HUES64 (cell line): ENCODE results near the gene TAP2.

Source experiments
- H3K27ac ChIP-seq: 2 replicates; pipeline ENCODE4 v1.7.0; 2013; ENCODE audit warnings: low read depth, low read length, inconsistent platforms
- H3K27me3 ChIP-seq: 2 replicates; pipeline ENCODE4 v1.6.1; 2013; ENCODE audit warnings: mild to moderate bottlenecking, low read length; ENCODE audit not compliant: insufficient read depth
- H3K36me3 ChIP-seq: 2 replicates; pipeline ENCODE4 v1.6.1; 2013; ENCODE audit warnings: mild to moderate bottlenecking, low read length; ENCODE audit not compliant: insufficient read depth
- H3K4me1 ChIP-seq: 2 replicates; pipeline ENCODE4 v1.6.1; 2013; ENCODE audit warnings: mild to moderate bottlenecking, low read length, moderate library complexity; ENCODE audit not compliant: insufficient read depth
- H3K4me3 ChIP-seq: 2 replicates; pipeline ENCODE4 v1.5.1; 2013; ENCODE audit warnings: mild to moderate bottlenecking, low read length, moderate library complexity
- H3K9ac ChIP-seq: 2 replicates; pipeline ENCODE4 v1.6.1; 2013; ENCODE audit warnings: mild to moderate bottlenecking, low read depth, low read length
- H3K9me3 ChIP-seq: 2 replicates; pipeline ENCODE4 v1.6.1; 2013; ENCODE audit warnings: low read depth, low read length; ENCODE audit not compliant: insufficient read depth
- WGBS: fragments of 150-250, 120-280 bp; methylation state at CpG from one replicate; pipeline ENCODE4 v1.1.7; 2013; ENCODE audit warnings: missing lambda C conversion rate; 5-methylcytosine and 5-hydroxymethylcytosine counted together

TAP2 gene

GRCh38 chr6:32830936-32831335 lies 7.6 kb downstream of the TAP2 start:
- no peaks in the 10 kb centered on the region for H3K9me3 ChIP-seq
- 94% methylated on average over 4 of the region's 5 CpGs for WGBS
- no peaks in the 10 kb centered on the region; the same call in 1 of the 2 replicates for H3K36me3 ChIP-seq
- H3K27ac ChIP-seq = no peak overlapping the region
- no peaks in the 10 kb centered on the region for H3K4me1 ChIP-seq
- no peak overlapping the region for H3K4me3 ChIP-seq
- no peaks in the 10 kb centered on the region for H3K27me3 ChIP-seq
- H3K9ac ChIP-seq = no peak overlapping the region

- H3K9me3 ChIP-seq = no peaks in the 10 kb centered on the region
- H3K4me3 ChIP-seq = no peak overlapping the region
- WGBS = 94% methylated on average over 5 of the region's 5 CpGs
- no peaks in the 10 kb centered on the region for H3K4me1 ChIP-seq
- no peak overlapping the region for H3K9ac ChIP-seq
- no peaks in the 10 kb centered on the region; the same call in 1 of the 2 replicates for H3K36me3 ChIP-seq
- H3K27ac ChIP-seq = no peak overlapping the region
- no peaks in the 10 kb centered on the region for H3K27me3 ChIP-seq
Measured at GRCh38 chr6:32830017-32830416, 8.5 kb downstream of the TAP2 start.

GRCh38 chr6:32829495-32829894 lies 9.0 kb downstream of the TAP2 start:
- no peak overlapping the region for H3K27ac ChIP-seq
- H3K9ac ChIP-seq = no peak overlapping the region
- H3K27me3 ChIP-seq = no peaks in the 10 kb centered on the region
- 75% methylated on average over 7 of the region's 7 CpGs for WGBS
- no peak overlapping the region for H3K4me3 ChIP-seq
- no peaks in the 10 kb centered on the region for H3K4me1 ChIP-seq
- no peaks in the 10 kb centered on the region for H3K36me3 ChIP-seq
- H3K9me3 ChIP-seq = no peaks in the 10 kb centered on the region

- no peak overlapping the region for H3K9ac ChIP-seq
- WGBS = 88% methylated on average over 2 of the region's 3 CpGs
- no peaks in the 10 kb centered on the region for H3K4me1 ChIP-seq
- H3K4me3 ChIP-seq = no peak overlapping the region
- no peak overlapping the region for H3K27ac ChIP-seq
- no peaks in the 10 kb centered on the region for H3K27me3 ChIP-seq
- H3K36me3 ChIP-seq = no peaks in the 10 kb centered on the region
- H3K9me3 ChIP-seq = no peaks in the 10 kb centered on the region
Measured at GRCh38 chr6:32827025-32827424, 11.5 kb downstream of the TAP2 start.

- WGBS = 53% methylated on average over 2 of the region's 2 CpGs
Measured at GRCh38 chr6:32825966-32826365, 12.6 kb downstream of the TAP2 start.

GRCh38 chr6:32819729-32820128 lies 18.8 kb downstream of the TAP2 start:
- Histone ChIP-seq H3K9ac (no peak overlapping the region), H3K9me3 (no peaks in the 10 kb centered on the region), H3K27me3 (no peaks in the 10 kb centered on the region), H3K36me3 (no peaks in the 10 kb centered on the region), H3K4me1 (no peaks in the 10 kb centered on the region), H3K27ac (no peak overlapping the region), H3K4me3 (no peak overlapping the region)
- WGBS = 69% methylated on average over 3 of the region's 3 CpGs

More at GRCh38 chr6:32825966-32826365, 12.6 kb downstream of the TAP2 start:
- Histone ChIP-seq H3K4me1 (no peaks in the 10 kb centered on the region), H3K27ac (no peak overlapping the region), H3K9ac (no peak overlapping the region), H3K4me3 (no peak overlapping the region), H3K36me3 (no peaks in the 10 kb centered on the region), H3K27me3 (no peaks in the 10 kb centered on the region), H3K9me3 (no peaks in the 10 kb centered on the region)

GRCh38 chr6:32818867-32819266 lies 19.7 kb downstream of the TAP2 start:
- WGBS = 85% methylated on average over 2 of the region's 2 CpGs
- no peaks in the 10 kb centered on the region for H3K36me3 ChIP-seq
- no peaks in the 10 kb centered on the region for H3K9me3 ChIP-seq

GRCh38 chr6:32816746-32817204 lies 21.8 kb downstream of the TAP2 start, which contains the start of gene HLA-DOB:
TSS of gene HLA-DOB (minus strand) at chr6:32817002. CDS start at chr6:32816951, 51 bp downstream.
- H3K27ac ChIP-seq = no peak within 1 kb of the TSS
- H3K9ac ChIP-seq = no peak within 1 kb of the TSS
- H3K27me3 ChIP-seq = no peaks in the 10 kb centered on the region
- H3K4me3 ChIP-seq = no peak within 1 kb of the TSS
- H3K4me1 ChIP-seq = no peaks in the 10 kb centered on the region
- no peaks in the 10 kb centered on the region for H3K9me3 ChIP-seq
- no peaks in the 10 kb centered on the region for H3K36me3 ChIP-seq
- 80% methylated on average over 3 of the region's 3 CpGs for WGBS

More at GRCh38 chr6:32818867-32819266, 19.7 kb downstream of the TAP2 start:
- H3K4me1 ChIP-seq = no peaks in the 10 kb centered on the region
- H3K9ac ChIP-seq = no peak overlapping the region
- no peak overlapping the region for H3K4me3 ChIP-seq
- H3K27me3 ChIP-seq = no peaks in the 10 kb centered on the region
- H3K27ac ChIP-seq = no peak overlapping the region

- Histone ChIP-seq H3K27ac (no peak overlapping the region), H3K27me3 (no peaks in the 10 kb centered on the region), H3K9me3 (no peaks in the 10 kb centered on the region), H3K4me1 (no peaks in the 10 kb centered on the region), H3K36me3 (no peaks in the 10 kb centered on the region), H3K9ac (no peak overlapping the region), H3K4me3 (no peak overlapping the region)
- WGBS = 100% methylated on average over 1 of the region's 2 CpGs
Measured at GRCh38 chr6:32815996-32816395, 22.5 kb downstream of the TAP2 start.

GRCh38 chr6:32815115-32815514 lies 23.4 kb downstream of the TAP2 start:
- WGBS = 92% methylated on average over 5 of the region's 5 CpGs
- Histone ChIP-seq H3K9ac (no peak overlapping the region), H3K4me3 (no peak overlapping the region)

GRCh38 chr6:32814145-32814544 lies 24.4 kb downstream of the TAP2 start:
- Histone ChIP-seq H3K9ac (no peak overlapping the region), H3K27me3 (no peaks in the 10 kb centered on the region), H3K4me1 (no peaks in the 10 kb centered on the region), H3K4me3 (no peak overlapping the region), H3K27ac (no peak overlapping the region), H3K9me3 (no peaks in the 10 kb centered on the region), H3K36me3 (no peaks in the 10 kb centered on the region)
- 91% methylated on average over 2 of the region's 2 CpGs for WGBS

More at GRCh38 chr6:32815115-32815514, 23.4 kb downstream of the TAP2 start:
- Histone ChIP-seq H3K36me3 (no peaks in the 10 kb centered on the region), H3K9me3 (no peaks in the 10 kb centered on the region), H3K4me1 (no peaks in the 10 kb centered on the region), H3K27ac (no peak overlapping the region), H3K27me3 (no peaks in the 10 kb centered on the region)

GRCh38 chr6:32809171-32809570 lies 29.4 kb downstream of the TAP2 start:
- H3K9me3 ChIP-seq = no peaks in the 10 kb centered on the region
- no peak overlapping the region for H3K27ac ChIP-seq
- no peak overlapping the region for H3K9ac ChIP-seq
- H3K27me3 ChIP-seq = peaks cover 7% of the 10 kb centered on the region; the same call in 1 of the 2 replicates
- WGBS = no CpG with 5 or more reads among the region's 1 CpG
- no peaks in the 10 kb centered on the region for H3K36me3 ChIP-seq
- no peaks in the 10 kb centered on the region for H3K4me1 ChIP-seq
- H3K4me3 ChIP-seq = no peak overlapping the region
